ENCODE measurements around the gene C1orf94.

C1orf94 gene

GRCh38 chr1:34262023-34262853 is 85.5 kb downstream of the C1orf94 start:
- no peak for DNase-seq (ENCODE audit: low read depth)

- no peak for DNase-seq (ENCODE audit: low read depth)
Measured at GRCh38 chr1:34262921-34263320, 86.2 kb downstream of the C1orf94 start.

- no peak for DNase-seq (ENCODE audit: low read depth)
Measured at GRCh38 chr1:34263406-34263805, 86.7 kb downstream of the C1orf94 start.

- no peak for DNase-seq (ENCODE audit: low read depth)
Measured at GRCh38 chr1:34265396-34265795, 88.7 kb downstream of the C1orf94 start.

- DNase-seq (ENCODE audit: low read depth): no peak
Measured at GRCh38 chr1:34266127-34266951, 89.6 kb downstream of the C1orf94 start.

- no peak for DNase-seq (ENCODE audit: low read depth)
Measured at GRCh38 chr1:34267326-34267725, 90.6 kb downstream of the C1orf94 start.

- no peak for DNase-seq (ENCODE audit: low read depth)
Measured at GRCh38 chr1:34268311-34268954, 91.7 kb downstream of the C1orf94 start.

Data from activated T-helper 1 cell treated with Interleukin-2 at 50 U/mL for 16 hours (primary cell).